H1 (cell line): ENCODE data around the gene FAM163A. TPM values are rescaled to one million over a fixed set of nuclear protein-coding genes. Genes with fewer than 3 reads are reported as not detected.

Source experiments
- JUN ChIP-seq: IDR thresholded peaks from 2 replicates; pipeline ENCODE4 v1.6.1; 2011; ENCODE audit warnings: low read depth, mild to moderate bottlenecking, improper control_type of control experiment, low read length
- KDM1A ChIP-seq: fragments of 200-600, 300-600 bp; sonication (generic); IDR thresholded peaks from 2 replicates; pipeline ENCODE4 v1.7.1; 2016; ENCODE audit warnings: mild to moderate bottlenecking, low read length, borderline replicate concordance
- SUZ12 ChIP-seq: fragments of 200-600 bp; sonication (generic); IDR thresholded peaks from 2 replicates; pipeline ENCODE4 v1.6.1; 2012; ENCODE audit warnings: mild to moderate bottlenecking, inconsistent platforms, low read length, moderate library complexity, mixed read lengths
- polyA plus RNA-seq, 7 experiments: library from polyadenylated mRNA; depleted of rRNA in 3 of 7; stranded (reverse) in 5 of 7; unstranded in 2 of 7; fragments of >200 nt in 5 of 7; fragments of 200-250 nt in 2 of 7; gene quantifications; 1 replicate in 5 of 7; 2 replicates in 1 of 7; 4 replicates in 1 of 7; pipeline versions ENCODE4 v1.2.1 to v1.2.3, GENCODE V29; 2011 to 2013; ENCODE audit warnings: missing spikeins in 2 of 7, mixed read lengths in 2 of 7
- total RNA-seq: library from RNA; stranded (reverse); fragmentation: NEBNext Ultra II Directional; extraction: Animal tissue kit (Norgen Biotek cat#: 25700); gene quantifications from 2 replicates; pipeline ENCODE4 v1.2.1, GENCODE V29; 2021
- TF ChIP-seq, protein P1 (sequence below): fragments of 300-600 bp; sonication (generic); IDR thresholded peaks from 2 replicates; pipeline ENCODE4 v1.7.1; 2012; ENCODE audit warnings: low read length, moderate library complexity, mild to moderate bottlenecking, inconsistent platforms; ENCODE audit not compliant: insufficient replicate concordance

FAM163A gene
- total and polyA plus RNA-seq, 2 of the 8 experiments (the other 6 are each of a cell fraction or from before 2014, with no cell fraction given), result 0.13 to 0.18 TPM

DNA sequence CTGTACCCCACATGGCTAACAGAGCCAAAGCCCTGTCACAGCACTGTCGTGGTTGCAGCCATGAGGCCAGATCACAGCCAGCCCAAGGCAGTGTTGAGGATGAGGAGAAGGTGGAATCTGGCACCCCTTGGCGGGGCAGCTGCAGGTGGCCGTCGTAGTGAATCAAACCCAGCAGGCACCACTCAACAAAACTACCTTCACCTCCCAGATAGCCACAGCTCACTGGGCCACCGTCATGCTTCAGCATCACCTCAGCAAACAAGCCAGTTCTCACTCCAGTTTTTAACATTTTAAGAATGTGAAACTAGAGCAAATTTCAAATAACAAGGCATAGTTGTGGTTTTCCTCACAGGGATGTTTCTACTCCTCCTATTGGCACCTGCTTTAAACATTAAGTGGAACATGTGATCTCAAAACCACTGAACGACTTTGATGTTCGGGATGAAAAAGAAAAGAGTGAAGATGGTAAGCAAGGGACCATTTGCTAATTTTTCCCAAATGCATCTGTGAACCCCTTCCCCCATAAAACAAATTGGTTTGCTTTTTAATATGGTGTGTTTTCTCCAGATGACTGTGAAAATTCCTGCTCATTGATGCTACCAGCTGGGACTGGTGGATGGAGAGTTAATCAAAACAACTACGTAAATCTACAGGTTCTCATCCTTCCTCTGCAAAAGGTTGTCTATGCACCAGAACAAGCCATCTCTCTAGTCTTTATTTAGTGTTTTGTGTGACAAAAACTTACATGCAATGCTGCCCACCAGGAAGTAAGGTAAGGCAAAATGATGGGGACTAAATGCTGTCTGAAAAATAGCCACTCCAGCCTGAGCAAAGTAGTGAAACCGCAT is 89.0 kb downstream of the FAM163A start (continued):
- TF ChIP-seq, protein P1, sequence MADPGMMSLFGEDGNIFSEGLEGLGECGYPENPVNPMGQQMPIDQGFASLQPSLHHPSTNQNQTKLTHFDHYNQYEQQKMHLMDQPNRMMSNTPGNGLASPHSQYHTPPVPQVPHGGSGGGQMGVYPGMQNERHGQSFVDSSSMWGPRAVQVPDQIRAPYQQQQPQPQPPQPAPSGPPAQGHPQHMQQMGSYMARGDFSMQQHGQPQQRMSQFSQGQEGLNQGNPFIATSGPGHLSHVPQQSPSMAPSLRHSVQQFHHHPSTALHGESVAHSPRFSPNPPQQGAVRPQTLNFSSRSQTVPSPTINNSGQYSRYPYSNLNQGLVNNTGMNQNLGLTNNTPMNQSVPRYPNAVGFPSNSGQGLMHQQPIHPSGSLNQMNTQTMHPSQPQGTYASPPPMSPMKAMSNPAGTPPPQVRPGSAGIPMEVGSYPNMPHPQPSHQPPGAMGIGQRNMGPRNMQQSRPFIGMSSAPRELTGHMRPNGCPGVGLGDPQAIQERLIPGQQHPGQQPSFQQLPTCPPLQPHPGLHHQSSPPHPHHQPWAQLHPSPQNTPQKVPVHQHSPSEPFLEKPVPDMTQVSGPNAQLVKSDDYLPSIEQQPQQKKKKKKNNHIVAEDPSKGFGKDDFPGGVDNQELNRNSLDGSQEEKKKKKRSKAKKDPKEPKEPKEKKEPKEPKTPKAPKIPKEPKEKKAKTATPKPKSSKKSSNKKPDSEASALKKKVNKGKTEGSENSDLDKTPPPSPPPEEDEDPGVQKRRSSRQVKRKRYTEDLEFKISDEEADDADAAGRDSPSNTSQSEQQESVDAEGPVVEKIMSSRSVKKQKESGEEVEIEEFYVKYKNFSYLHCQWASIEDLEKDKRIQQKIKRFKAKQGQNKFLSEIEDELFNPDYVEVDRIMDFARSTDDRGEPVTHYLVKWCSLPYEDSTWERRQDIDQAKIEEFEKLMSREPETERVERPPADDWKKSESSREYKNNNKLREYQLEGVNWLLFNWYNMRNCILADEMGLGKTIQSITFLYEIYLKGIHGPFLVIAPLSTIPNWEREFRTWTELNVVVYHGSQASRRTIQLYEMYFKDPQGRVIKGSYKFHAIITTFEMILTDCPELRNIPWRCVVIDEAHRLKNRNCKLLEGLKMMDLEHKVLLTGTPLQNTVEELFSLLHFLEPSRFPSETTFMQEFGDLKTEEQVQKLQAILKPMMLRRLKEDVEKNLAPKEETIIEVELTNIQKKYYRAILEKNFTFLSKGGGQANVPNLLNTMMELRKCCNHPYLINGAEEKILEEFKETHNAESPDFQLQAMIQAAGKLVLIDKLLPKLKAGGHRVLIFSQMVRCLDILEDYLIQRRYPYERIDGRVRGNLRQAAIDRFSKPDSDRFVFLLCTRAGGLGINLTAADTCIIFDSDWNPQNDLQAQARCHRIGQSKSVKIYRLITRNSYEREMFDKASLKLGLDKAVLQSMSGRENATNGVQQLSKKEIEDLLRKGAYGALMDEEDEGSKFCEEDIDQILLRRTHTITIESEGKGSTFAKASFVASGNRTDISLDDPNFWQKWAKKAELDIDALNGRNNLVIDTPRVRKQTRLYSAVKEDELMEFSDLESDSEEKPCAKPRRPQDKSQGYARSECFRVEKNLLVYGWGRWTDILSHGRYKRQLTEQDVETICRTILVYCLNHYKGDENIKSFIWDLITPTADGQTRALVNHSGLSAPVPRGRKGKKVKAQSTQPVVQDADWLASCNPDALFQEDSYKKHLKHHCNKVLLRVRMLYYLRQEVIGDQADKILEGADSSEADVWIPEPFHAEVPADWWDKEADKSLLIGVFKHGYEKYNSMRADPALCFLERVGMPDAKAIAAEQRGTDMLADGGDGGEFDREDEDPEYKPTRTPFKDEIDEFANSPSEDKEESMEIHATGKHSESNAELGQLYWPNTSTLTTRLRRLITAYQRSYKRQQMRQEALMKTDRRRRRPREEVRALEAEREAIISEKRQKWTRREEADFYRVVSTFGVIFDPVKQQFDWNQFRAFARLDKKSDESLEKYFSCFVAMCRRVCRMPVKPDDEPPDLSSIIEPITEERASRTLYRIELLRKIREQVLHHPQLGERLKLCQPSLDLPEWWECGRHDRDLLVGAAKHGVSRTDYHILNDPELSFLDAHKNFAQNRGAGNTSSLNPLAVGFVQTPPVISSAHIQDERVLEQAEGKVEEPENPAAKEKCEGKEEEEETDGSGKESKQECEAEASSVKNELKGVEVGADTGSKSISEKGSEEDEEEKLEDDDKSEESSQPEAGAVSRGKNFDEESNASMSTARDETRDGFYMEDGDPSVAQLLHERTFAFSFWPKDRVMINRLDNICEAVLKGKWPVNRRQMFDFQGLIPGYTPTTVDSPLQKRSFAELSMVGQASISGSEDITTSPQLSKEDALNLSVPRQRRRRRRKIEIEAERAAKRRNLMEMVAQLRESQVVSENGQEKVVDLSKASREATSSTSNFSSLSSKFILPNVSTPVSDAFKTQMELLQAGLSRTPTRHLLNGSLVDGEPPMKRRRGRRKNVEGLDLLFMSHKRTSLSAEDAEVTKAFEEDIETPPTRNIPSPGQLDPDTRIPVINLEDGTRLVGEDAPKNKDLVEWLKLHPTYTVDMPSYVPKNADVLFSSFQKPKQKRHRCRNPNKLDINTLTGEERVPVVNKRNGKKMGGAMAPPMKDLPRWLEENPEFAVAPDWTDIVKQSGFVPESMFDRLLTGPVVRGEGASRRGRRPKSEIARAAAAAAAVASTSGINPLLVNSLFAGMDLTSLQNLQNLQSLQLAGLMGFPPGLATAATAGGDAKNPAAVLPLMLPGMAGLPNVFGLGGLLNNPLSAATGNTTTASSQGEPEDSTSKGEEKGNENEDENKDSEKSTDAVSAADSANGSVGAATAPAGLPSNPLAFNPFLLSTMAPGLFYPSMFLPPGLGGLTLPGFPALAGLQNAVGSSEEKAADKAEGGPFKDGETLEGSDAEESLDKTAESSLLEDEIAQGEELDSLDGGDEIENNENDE, result no peak
- TF ChIP-seq SUZ12, result no peak
- no peak for TF ChIP-seq KDM1A
- TF ChIP-seq JUN, result no peak
